Dermis blood vessel endothelial cell (primary cell): ENCODE measurements around the gene SCP2. TPM values are rescaled to one million over a fixed set of nuclear protein-coding genes. Genes with fewer than 3 reads are reported as not detected.
A peak's percentile ranks its signal among the peaks of the same experiment; 100 is the strongest.
"Not testable (repeated sequence)": the region's sequence is repeated elsewhere in the genome, so short reads cannot be mapped to it uniquely, and the experiment has no call there.

Experiments
- DNase-seq: peaks from one replicate; pipeline ENCODE4 v3.0.0; 2010
- total RNA-seq: library from RNA; depleted of rRNA; stranded (reverse); fragments of >200 nt; gene quantifications from 2 replicates; pipeline ENCODE4 v1.2.3, GENCODE V29; 2014

SCP2 gene
- total RNA-seq, 1 donor from 2014 or later, result 185 TPM

- DNase-seq, result no peak
Observed at GRCh38 chr1:52916241-52916975, 10.7 kb upstream of the SCP2 start.

- no peak for DNase-seq
Observed at GRCh38 chr1:52917156-52917555, 9.9 kb upstream of the SCP2 start.

- no peak for DNase-seq
Observed at GRCh38 chr1:52917581-52917980, 9.5 kb upstream of the SCP2 start.

- DNase-seq, result no peak
Observed at GRCh38 chr1:52918201-52918600, 8.9 kb upstream of the SCP2 start.

- DNase-seq, result no peak
Observed at GRCh38 chr1:52919051-52919722, 7.9 kb upstream of the SCP2 start.

GRCh38 chr1:52919723-52920483 is 7.2 kb upstream of the SCP2 start:
- DNase-seq, result no peak

GRCh38 chr1:52920791-52921291 is 6.2 kb upstream of the SCP2 start:
- peak; percentile 21 for DNase-seq

- DNase-seq, result no peak
Observed at GRCh38 chr1:52925571-52926005, 1.5 kb upstream of the SCP2 start.

GRCh38 chr1:52926864-52927211 is 238 bp upstream of the SCP2 start:
- no peak for DNase-seq

GRCh38 chr1:52928015-52928404 is 934 bp downstream of the SCP2 start:
- DNase-seq, result no peak

GRCh38 chr1:52929019-52929418 is 1.9 kb downstream of the SCP2 start:
- no peak for DNase-seq

- no peak for DNase-seq
Observed at GRCh38 chr1:52937433-52938182, 10.5 kb downstream of the SCP2 start.

GRCh38 chr1:52938183-52938451 is 11.0 kb downstream of the SCP2 start:
- no peak for DNase-seq

- DNase-seq, result no peak
Observed at GRCh38 chr1:52943876-52944416, 16.9 kb downstream of the SCP2 start.

GRCh38 chr1:52944566-52944965 is 17.5 kb downstream of the SCP2 start:
- DNase-seq, result no peak

- DNase-seq, result no peak
Observed at GRCh38 chr1:52947490-52947889, 20.4 kb downstream of the SCP2 start.

- not testable (repeated sequence) for DNase-seq
Observed at GRCh38 chr1:52949602-52950001, 22.5 kb downstream of the SCP2 start.

- DNase-seq, result no peak
Observed at GRCh38 chr1:52952112-52952511, 25.0 kb downstream of the SCP2 start.

- DNase-seq, result peak; percentile 50
Observed at GRCh38 chr1:52955129-52955970, 28.3 kb downstream of the SCP2 start.

- DNase-seq, result no peak
Observed at GRCh38 chr1:52963101-52963500, 36.0 kb downstream of the SCP2 start.

GRCh38 chr1:52967666-52968065 is 40.6 kb downstream of the SCP2 start:
- no peak for DNase-seq

GRCh38 chr1:52969234-52969633 is 42.2 kb downstream of the SCP2 start:
- DNase-seq, result not testable (repeated sequence)
